ENCODE measurements around the gene RAI1.

DNA sequence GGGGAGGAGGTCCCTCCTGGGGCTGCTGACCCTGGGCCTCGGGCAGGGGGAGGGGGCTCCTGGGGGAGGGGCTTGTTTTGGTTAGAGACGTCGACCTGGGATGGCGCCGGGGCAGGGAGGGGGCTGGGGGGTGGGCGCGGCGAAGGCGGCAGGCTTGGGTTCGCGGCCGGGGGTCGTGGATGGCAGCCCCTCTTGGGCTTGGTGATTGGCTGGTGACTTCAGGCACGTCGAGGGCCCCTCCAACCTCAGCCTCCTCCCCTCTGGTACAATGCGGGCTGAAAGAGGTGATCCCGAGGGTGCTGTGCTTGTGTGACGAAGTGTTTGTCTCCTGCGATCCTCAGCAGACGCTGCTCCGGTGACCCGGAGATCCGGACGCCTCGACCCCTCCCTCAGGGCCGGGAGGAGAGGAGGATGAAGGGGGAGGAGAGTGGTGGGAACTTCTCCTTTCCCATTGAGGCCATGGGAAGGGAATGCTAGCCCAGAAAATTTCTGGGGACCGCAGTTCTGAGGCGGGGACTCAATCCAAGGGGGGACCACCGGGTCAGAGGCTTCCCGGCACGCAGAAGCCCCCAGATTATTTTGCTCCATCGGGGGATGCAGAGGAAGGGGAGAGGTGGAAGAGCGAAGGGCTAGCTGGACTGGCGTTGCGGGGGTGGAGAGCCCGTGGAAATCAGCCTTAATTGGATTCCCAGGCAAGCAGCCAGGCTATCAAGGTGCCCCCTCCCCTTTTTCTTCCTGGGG, 43.9 kb downstream of the RAI1 start:
- TF ChIP-seq POLR2A (IDR thresholded peaks at IDR 0.05): no peak
- no peak for TF ChIP-seq POLR2AphosphoS5 (IDR thresholded peaks at IDR 0.05)
- TF ChIP-seq, protein P1, sequence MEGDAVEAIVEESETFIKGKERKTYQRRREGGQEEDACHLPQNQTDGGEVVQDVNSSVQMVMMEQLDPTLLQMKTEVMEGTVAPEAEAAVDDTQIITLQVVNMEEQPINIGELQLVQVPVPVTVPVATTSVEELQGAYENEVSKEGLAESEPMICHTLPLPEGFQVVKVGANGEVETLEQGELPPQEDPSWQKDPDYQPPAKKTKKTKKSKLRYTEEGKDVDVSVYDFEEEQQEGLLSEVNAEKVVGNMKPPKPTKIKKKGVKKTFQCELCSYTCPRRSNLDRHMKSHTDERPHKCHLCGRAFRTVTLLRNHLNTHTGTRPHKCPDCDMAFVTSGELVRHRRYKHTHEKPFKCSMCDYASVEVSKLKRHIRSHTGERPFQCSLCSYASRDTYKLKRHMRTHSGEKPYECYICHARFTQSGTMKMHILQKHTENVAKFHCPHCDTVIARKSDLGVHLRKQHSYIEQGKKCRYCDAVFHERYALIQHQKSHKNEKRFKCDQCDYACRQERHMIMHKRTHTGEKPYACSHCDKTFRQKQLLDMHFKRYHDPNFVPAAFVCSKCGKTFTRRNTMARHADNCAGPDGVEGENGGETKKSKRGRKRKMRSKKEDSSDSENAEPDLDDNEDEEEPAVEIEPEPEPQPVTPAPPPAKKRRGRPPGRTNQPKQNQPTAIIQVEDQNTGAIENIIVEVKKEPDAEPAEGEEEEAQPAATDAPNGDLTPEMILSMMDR (IDR thresholded peaks at IDR 0.05): no peak

Data from suprapubic skin (tissue), 4 donors.